NT2/D1 (cell line): ENCODE data around the gene ERGIC3.

Experiments used
- SUZ12 ChIP-seq: IDR thresholded peaks from 2 replicates; pipeline ENCODE4 v1.6.1; 2011; ENCODE audit not compliant: insufficient read length, insufficient read depth; ENCODE audit errors: extremely low read depth
- YY1 ChIP-seq: IDR thresholded peaks from 2 replicates; pipeline ENCODE4 v1.6.1; 2011; ENCODE audit not compliant: insufficient read length, insufficient read depth
- ZNF274 ChIP-seq: IDR thresholded peaks from 2 replicates; pipeline ENCODE4 v1.6.1; 2011; ENCODE audit warnings: mild to moderate bottlenecking, low read depth, low read length

DNA sequence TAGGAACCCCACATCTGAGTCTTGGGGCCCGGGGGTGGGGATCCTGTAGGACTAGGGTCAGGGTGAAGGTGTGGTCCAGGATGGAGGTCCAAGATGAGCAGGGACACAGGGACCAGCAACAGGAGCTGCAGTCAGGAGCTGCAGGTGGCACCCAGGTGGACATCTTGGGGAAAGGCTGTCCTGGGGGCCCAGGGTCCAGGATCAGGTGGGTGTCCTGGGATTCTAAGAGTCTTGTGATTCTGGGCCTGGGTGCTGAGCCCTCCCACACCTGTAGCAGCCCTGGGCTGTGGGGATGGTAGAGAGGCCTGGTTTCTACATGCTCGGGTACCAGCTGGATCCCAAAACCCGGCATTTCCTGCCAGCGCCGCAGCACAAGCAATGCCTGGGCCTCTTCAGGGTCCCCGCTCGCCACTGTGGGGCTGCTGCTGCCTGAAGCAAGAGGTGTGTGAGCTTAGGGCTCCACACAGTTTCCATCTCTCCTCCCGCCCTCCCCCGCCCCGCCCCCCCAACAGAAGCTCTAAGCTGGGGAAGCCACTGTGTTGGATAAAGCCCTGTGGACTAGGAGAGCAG is 20.7 kb downstream of the ERGIC3 start:
- TF ChIP-seq SUZ12, result no peak
- no peak for TF ChIP-seq ZNF274
- TF ChIP-seq YY1, result no peak
